ENCODE measurements around the gene RNASEH2C.
"Not testable (repeated sequence)": the region's sequence is repeated elsewhere in the genome, so short reads cannot be mapped to it uniquely, and the experiment has no call there.

GRCh38 chr11:65767806-65768205 lies 47.2 kb upstream of the RNASEH2C start:
- not testable (repeated sequence) for TF ChIP-seq CTCF (IDR thresholded peaks at IDR 0.05; ENCODE audit: low read depth, low read length); EZH2phosphoT487 (IDR thresholded peaks at IDR 0.05; ENCODE audit: low read depth)
